ENCODE data around the gene LOXL3.

LOXL3 gene

DNA sequence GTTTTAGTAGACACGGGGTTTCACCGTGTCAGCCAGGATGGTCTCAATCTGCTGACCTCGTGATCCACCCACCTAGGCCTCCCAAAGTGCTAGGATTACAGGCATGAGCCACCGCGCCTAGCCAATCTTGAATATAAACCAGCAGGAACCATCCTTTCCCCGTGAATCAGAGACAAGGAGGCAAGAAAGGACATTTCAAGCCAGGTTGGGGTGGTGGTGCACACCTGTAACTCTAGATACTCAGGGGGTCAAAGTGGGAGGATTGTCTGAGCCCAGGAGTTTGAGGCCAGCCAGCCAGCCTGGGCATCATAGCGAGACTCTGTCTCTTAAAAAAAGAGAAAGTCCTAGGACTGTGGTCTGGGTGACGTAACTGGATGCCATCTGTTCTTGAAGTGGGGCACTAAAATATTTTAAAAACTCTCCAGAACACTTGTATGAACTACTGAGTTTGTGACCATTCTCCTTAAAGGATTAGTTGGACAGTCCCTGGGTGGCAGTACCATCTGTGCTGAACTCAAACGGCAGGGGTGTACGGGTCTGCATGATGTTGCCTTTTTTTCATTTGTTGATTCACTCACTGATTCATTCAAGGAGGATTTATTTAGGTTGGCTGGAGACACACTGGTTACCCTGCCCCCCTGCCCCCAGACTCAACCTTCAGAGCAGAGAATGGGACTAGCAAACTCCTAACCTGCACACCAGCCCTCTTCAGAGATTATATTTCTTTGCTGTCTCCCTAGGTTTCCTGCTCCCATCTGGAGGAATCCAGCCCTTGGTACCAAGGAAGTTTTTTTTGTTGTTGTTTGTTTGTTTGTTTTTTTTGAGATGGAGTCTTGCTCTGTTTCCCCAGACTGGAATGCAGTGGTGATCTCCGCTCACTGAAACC, 42.4 kb downstream of the LOXL3 start:
- Histone ChIP-seq H3K36me3 (ENCODE audit: control insufficient read depth, low read length) (peaks cover 3% of the 10 kb centered on the region), H3F3A (ENCODE audit: control insufficient read depth, insufficient read depth) (0 out of 2 replicates have a peak, but pooled peaks cover 3% of the 10 kb centered on the region), H3K4me3 (ENCODE audit: low read length) (no peak overlapping the region), H3K9me2 (replicated peaks; ENCODE audit: control insufficient read depth, low read length) (no peaks in the 10 kb centered on the region), H3K9me3 (ENCODE audit: control insufficient read depth, insufficient read depth, low read length) (no peaks in the 10 kb centered on the region), H3K4me2 (ENCODE audit: low read length) (no peak overlapping the region), H3K79me2 (ENCODE audit: control insufficient read depth, low read length) (peaks cover 7% of the 10 kb centered on the region), H3K27ac (ENCODE audit: low read depth, low read length) (no peak overlapping the region), H3K27me3 (ENCODE audit: control insufficient read depth, low read length) (peaks cover 42% of the 10 kb centered on the region), H4K20me1 (ENCODE audit: control insufficient read depth, insufficient read depth, low read depth, low read length) (no peaks in the 10 kb centered on the region), H3K4me1 (ENCODE audit: control insufficient read depth, low read length) (peaks cover 30% of the 10 kb centered on the region)
- TF ChIP-seq, protein P1, sequence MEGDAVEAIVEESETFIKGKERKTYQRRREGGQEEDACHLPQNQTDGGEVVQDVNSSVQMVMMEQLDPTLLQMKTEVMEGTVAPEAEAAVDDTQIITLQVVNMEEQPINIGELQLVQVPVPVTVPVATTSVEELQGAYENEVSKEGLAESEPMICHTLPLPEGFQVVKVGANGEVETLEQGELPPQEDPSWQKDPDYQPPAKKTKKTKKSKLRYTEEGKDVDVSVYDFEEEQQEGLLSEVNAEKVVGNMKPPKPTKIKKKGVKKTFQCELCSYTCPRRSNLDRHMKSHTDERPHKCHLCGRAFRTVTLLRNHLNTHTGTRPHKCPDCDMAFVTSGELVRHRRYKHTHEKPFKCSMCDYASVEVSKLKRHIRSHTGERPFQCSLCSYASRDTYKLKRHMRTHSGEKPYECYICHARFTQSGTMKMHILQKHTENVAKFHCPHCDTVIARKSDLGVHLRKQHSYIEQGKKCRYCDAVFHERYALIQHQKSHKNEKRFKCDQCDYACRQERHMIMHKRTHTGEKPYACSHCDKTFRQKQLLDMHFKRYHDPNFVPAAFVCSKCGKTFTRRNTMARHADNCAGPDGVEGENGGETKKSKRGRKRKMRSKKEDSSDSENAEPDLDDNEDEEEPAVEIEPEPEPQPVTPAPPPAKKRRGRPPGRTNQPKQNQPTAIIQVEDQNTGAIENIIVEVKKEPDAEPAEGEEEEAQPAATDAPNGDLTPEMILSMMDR (IDR thresholded peaks at IDR 0.05; ENCODE audit: low read depth, low read length, poor library complexity, severe bottlenecking): no peak
- no peak for TF ChIP-seq EZH2phosphoT487 (IDR thresholded peaks at IDR 0.05; ENCODE audit: borderline replicate concordance, low read length)

DNA sequence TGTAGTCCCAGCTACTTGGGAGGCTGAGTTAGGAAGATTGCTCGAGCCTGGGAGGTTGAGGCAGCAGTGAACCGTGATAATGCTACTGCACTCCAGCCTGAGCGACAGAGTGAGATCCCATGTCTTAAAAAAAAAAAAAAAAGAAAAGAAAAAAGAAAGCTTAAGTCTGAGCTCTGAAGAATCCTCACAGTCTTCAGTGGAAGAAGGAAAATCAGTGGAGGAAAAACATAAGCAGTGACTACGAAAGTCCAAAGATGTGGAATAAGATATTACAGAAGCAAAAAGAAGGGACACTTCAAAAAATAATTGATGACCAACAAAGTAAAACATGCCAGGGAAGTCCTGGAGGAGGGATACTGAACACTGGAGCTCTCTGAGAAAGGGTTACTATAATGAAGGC, 43.5 kb downstream of the LOXL3 start:
- H4K20me1 ChIP-seq (ENCODE audit: control insufficient read depth, insufficient read depth, low read depth, low read length): no peaks in the 10 kb centered on the region
- H3K9me3 ChIP-seq (ENCODE audit: control insufficient read depth, insufficient read depth, low read length): no peaks in the 10 kb centered on the region
- H3K4me1 ChIP-seq (ENCODE audit: control insufficient read depth, low read length): peaks cover 39% of the 10 kb centered on the region
- H3K27ac ChIP-seq (ENCODE audit: low read depth, low read length): no peak overlapping the region
- peaks cover 13% of the 10 kb centered on the region for H3K79me2 ChIP-seq (ENCODE audit: control insufficient read depth, low read length)
- no peak overlapping the region for H3K4me2 ChIP-seq (ENCODE audit: low read length)
- H3K27me3 ChIP-seq (ENCODE audit: control insufficient read depth, low read length): peaks cover 36% of the 10 kb centered on the region
- TF ChIP-seq EZH2phosphoT487 (IDR thresholded peaks at IDR 0.05; ENCODE audit: borderline replicate concordance, low read length): no peak
- TF ChIP-seq, protein P1 (IDR thresholded peaks at IDR 0.05; ENCODE audit: low read depth, low read length, poor library complexity, severe bottlenecking): no peak
- H3K36me3 ChIP-seq (ENCODE audit: control insufficient read depth, low read length): peaks cover 11% of the 10 kb centered on the region
- H3K9me2 ChIP-seq (replicated peaks; ENCODE audit: control insufficient read depth, low read length): no peaks in the 10 kb centered on the region
- H3K4me3 ChIP-seq (ENCODE audit: low read length): no peak overlapping the region
- 0 out of 2 replicates have a peak, but pooled peaks cover 3% of the 10 kb centered on the region for H3F3A ChIP-seq (ENCODE audit: control insufficient read depth, insufficient read depth)

DNA sequence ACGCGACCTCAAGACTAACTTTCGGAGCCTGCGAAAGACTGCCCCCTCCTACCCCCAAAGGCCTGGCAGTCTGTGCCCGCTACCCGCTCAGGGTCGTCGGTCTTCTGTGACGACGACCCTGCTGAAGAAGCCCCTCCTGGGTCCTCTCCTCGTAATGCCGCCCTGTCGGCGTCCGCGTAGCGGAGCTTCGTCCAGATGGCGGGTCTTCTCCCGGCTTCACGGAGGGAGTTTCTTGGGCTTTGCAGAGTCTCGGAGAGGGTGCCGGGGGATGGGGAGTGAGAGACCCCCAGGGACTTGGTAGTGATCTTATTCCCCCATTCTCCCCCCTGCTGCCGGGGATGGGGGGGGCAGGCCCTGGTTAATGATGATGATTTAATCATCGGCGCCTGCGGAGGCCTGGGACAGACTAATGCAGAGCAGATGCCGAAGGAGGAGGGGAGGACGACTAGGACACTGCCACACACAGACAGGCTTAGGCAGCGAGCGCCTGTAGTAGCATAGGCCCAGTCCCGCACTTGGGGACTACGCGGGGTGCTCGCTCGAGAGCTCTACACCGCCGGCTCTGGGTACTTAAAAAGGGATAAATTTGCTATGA, 45.7 kb downstream of the LOXL3 start:
- Histone ChIP-seq H3K4me2 (ENCODE audit: low read length) (peak overlapping the region; percentile 71), H3K27ac (ENCODE audit: low read depth, low read length) (peak overlapping the region; percentile 86), H3K4me1 (ENCODE audit: control insufficient read depth, low read length) (peaks cover 34% of the 10 kb centered on the region), H3K9me2 (replicated peaks; ENCODE audit: control insufficient read depth, low read length) (no peaks in the 10 kb centered on the region), H3F3A (ENCODE audit: control insufficient read depth, insufficient read depth) (0 out of 2 replicates have a peak, but pooled peaks cover 3% of the 10 kb centered on the region), H4K20me1 (ENCODE audit: control insufficient read depth, insufficient read depth, low read depth, low read length) (no peaks in the 10 kb centered on the region), H3K9me3 (ENCODE audit: control insufficient read depth, insufficient read depth, low read length) (no peaks in the 10 kb centered on the region), H3K4me3 (ENCODE audit: low read length) (peak overlapping the region; percentile 97), H3K27me3 (ENCODE audit: control insufficient read depth, low read length) (peaks cover 19% of the 10 kb centered on the region), H3K36me3 (ENCODE audit: control insufficient read depth, low read length) (peaks cover 14% of the 10 kb centered on the region), H3K79me2 (ENCODE audit: control insufficient read depth, low read length) (peaks cover 13% of the 10 kb centered on the region)
- TF ChIP-seq EZH2phosphoT487 (IDR thresholded peaks at IDR 0.05; ENCODE audit: borderline replicate concordance, low read length): no peak

All from DOHH2 (cell line).